Renal cortical epithelial cell (primary cell): Measurements from ENCODE around the gene HNRNPC. TPM values are rescaled to one million over a fixed set of nuclear protein-coding genes. Genes with fewer than 3 reads are reported as not detected.
"Not testable (repeated sequence)": the region's sequence is repeated elsewhere in the genome, so short reads cannot be mapped to it uniquely, and the experiment has no call there.

Experiments used
- DNase-seq: peaks from one replicate; pipeline ENCODE4 v3.0.0-alpha.2; 2011; ENCODE audit warnings: low read depth
- total RNA-seq: library from RNA; depleted of rRNA; stranded (reverse); fragments of >200 nt; gene quantifications from 2 replicates; pipeline ENCODE4 v1.2.3, GENCODE V29; 2014

HNRNPC gene
- total RNA-seq, 1 donor from 2014 or later: 524 TPM

DNA sequence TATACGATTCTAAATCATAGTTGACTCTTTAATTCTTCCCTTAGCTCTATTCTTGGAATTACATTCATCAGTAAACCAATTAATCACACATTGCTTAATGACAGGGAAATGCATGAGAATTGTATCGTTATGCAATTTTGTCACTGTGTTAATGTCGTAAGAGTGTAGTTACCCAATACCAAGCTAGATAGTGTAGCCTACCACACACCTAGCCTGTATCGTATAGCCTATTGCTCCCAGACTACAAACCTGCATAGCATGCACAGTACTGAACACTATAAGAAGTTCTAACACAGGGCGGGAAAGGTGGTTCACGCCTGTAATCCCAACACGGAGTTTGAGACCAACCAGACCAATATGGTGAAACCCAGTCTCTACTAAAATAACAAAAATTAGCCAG is 24.7 kb downstream of the HNRNPC start:
- DNase-seq: peak; percentile 38

- peak; percentile 38 for DNase-seq
Measured at GRCh38 chr14:21241218-21241819, 27.9 kb downstream of the HNRNPC start.

- DNase-seq: no peak
Measured at GRCh38 chr14:21240417-21240816, 28.8 kb downstream of the HNRNPC start.

- no peak for DNase-seq
Measured at GRCh38 chr14:21238823-21239518, 30.3 kb downstream of the HNRNPC start.

DNA sequence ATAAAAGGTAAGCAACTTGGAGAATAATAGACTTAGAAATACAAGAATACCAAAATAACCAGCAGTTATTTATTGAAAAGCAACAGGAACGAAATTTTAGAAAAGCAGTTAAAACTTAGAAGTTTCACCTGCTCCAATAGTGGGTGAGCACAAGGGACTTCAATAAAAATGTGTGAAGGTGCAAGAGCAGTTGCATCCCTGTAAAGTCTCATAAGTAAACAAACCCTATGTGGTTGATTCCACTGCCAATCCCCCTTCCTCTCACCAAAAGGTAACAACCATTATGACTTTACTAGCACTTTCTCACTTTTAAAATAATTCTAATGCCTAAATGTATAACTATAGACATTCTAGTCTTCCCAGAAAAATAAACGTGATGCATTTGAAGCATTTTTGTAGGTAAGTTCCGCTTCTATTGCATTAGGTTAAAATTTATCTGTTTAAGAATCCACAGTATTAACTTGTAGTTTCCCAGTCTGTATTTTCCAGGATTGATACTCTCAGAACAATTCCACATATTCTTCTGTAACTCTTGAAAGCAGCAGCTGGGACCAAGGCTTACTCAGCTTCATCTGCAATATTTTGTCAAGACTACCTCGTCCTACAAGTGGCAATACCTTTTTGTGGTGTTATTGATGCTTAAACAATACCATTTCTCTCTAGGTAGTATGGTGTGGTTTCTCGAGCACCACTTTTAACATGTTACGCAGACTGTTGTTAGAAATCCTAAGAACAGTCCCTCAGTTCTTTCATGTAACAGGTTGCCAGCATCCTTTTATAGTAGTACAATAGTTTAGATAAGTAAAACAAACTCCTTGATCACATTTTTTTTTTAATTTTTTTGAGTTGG is 32.1 kb downstream of the HNRNPC start:
- DNase-seq: no peak

DNA sequence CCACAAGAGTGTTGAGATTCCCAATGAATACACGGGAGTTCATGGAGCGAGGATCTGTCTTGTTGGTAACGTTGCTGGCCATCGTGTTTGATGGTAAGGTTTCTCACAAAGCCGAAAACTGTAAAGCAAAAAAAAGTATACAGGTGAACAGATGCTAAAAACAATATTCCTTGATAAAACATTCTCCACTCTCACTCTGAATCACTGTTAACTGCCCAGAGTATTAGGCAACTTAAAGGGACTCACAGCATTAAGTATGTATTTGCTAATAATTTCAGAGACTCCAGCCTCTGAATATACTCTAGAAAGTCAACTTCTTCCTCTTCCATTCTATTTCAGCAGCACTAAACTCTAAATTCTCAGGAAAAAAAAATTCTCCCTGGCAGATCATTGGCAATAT is 35.1 kb downstream of the HNRNPC start:
- no peak for DNase-seq

- DNase-seq: no peak
Measured at GRCh38 chr14:21233457-21234076, 35.7 kb downstream of the HNRNPC start.

DNA sequence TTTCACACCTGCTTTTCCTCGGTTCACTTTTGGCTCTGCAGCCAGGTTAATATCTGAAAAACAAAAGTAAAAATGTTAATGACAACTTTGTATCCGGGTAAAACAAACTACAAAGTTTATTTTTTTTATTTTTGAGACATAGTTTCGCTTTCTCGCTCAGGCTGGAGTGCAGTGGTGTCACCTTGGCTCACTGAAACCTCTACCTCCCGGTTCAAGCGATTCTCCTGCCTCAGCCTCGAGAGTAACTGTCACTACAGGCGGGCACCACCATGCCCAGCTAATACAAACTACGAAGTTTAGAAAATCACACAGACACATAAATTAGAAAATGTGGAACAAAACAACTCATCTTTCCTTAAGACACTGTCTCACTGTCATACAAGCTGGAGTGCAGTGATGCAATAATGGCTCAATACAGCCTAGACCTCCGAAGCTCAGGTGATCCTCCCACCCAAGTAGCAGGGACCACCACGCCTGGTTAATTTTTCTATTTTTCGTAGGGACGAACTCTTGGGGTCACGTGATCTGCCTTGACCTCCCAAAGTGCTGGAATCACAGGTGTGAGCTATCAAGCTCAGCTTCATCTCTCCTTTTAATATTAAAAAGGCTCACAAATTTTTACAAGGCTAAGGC is 38.1 kb downstream of the HNRNPC start:
- no peak for DNase-seq

- no peak for DNase-seq
Measured at GRCh38 chr14:21229821-21230220, 39.4 kb downstream of the HNRNPC start.

- peak; percentile 94 for DNase-seq
Measured at GRCh38 chr14:21227981-21228380, 41.3 kb downstream of the HNRNPC start.

DNA sequence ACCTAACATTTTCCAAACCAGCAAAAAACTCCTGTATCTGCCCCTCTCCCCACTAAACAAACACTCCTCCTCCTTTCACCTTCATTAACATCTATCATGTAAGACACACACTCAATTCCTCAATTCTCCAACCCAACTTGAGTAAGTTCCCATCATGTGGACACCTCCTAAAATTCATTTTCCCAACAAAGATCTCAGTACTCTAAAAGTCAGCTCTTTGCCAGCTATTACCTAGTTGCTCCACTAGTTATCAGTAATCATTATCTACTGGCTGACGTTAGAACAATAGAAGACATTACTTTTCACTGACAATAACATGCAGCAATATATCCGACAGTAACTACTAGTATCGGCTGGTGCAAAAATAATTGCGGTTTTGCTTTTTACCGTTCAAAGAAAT is 42.1 kb downstream of the HNRNPC start:
- no peak for DNase-seq

DNA sequence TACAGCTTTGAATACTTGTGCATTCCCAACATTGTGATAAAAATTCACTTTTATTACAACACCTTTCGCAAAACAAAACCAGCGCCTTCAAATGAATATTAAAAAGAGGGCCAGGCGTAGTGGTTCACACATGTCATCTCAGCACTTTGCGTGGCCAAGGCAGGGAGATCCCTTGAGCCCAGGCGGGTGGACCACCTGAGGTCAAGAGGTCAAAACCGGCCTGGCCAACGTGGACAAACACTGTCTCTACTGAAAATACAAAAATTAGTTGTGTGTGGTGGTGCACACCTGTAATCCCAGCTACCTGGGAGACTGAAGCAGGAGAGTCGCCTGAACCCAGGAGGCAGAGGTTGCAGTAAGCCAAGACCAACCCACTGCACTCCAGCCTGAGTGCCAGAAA is 42.8 kb downstream of the HNRNPC start:
- no peak for DNase-seq

GRCh38 chr14:21225164-21225563 is 44.1 kb downstream of the HNRNPC start:
- not testable (repeated sequence) for DNase-seq

DNA sequence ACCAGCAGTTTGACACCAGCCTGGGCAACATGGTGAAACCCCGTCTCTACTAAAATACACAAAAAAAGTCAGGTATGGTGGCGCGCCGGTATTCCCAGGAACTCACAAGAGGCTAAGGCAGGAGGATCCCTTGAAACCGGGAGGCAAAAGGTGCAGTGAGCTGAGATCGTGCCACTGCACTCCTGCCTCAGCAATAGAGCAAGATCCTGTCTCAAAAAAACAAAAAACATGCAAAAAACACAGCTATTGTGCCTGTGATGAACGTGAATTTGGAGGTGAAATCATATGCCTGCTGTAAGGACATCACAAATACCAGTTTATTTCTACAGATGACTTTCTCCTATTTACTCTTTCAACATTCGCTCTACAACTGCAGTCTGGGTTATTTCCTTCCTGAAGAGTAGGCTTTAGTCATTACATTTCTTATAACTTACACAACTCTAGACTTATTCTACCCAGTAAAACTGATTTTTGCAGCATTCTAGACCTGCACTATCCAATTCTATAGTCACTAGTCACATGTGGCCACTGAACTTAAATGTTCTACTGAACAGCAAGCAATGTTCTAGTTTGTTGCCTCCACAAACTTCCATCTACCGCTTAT is 48.3 kb downstream of the HNRNPC start:
- DNase-seq: no peak

- DNase-seq: no peak
Measured at GRCh38 chr14:21219561-21220111, 49.6 kb downstream of the HNRNPC start.

GRCh38 chr14:21219120-21219519 is 50.1 kb downstream of the HNRNPC start:
- no peak for DNase-seq

DNA sequence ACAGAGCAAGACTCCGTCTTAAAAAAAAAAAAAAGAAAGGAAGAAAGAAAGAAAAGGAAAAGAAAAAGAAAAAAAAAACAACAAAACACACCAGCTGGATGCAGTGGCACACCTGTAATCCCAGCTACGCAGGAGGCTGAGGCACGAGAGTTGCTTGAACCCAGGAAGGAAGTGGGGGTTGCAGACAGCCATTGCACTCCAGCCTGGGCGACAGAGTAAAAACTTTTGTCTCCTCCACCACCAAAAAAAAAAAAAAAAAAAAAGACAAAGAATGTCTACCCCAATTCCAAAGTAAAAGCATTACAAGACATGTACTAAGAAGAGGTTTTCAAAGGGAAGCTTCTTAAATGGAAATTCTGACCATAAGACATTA is 53.4 kb downstream of the HNRNPC start:
- no peak for DNase-seq

- no peak for DNase-seq
Measured at GRCh38 chr14:21215130-21215878, 53.9 kb downstream of the HNRNPC start.

DNA sequence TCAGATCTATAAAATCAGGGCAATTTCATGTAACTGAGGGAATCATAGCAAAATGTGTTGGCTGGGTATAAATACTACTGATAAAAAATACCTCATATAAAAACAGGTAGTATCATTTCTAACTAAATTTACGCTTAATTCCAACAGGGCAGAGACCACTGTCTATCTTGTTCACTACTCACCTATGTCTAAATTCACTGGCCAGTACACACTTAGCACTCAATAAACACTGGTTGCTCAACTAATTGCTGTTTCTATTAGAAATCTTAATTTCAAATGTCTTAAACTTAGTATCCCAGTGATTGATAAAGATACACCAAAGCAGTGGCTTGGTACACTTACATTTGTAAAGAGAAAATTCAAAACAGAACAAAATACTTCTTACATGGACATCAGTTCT is 55.6 kb downstream of the HNRNPC start:
- DNase-seq: no peak

DNA sequence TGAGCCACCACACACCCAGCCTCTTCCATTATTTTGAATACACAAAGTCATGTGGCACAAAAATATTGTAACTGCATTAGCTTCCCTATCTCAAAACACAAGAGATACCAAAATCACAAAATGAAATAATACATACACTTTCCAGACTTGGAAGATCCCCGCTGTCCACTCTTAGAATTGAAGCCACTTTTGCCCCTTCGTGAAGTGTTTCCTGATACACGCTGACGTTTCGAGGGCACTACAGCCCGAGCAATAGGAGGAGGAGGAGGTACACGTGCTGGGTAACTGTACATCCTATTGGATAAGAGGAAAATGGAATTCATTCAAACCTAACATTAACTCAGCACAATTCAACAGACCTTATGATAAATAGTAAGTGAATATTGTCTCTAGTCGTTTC is 56.4 kb downstream of the HNRNPC start:
- DNase-seq: not testable (repeated sequence)
